Measurements from ENCODE around the gene MPRIP. TPM values are rescaled to one million over a fixed set of nuclear protein-coding genes. Genes with fewer than 3 reads are reported as not detected.

MPRIP gene
- total and polyA plus RNA-seq, 2 of the 13 experiments (the other 11 are each of a cell fraction or from before 2014, with no cell fraction given): 50.2 to 52.4 TPM

GRCh38 chr17:17032131-17032692, 10.0 kb upstream of the MPRIP start (continued):
- TF ChIP-seq ZNF574 (CRISPR knock-in tag; IDR thresholded peaks at IDR 0.05): no peak
- no peak for TF ChIP-seq SMAD3 (CRISPR knock-in tag; IDR thresholded peaks at IDR 0.05)
- peak; percentile 44; the same call in 1 of the 2 replicates for TF ChIP-seq ZNF800 (CRISPR knock-in tag; IDR thresholded peaks at IDR 0.05)
- no peak for TF ChIP-seq ATF7 (IDR thresholded peaks at IDR 0.05)
- 0 out of 2 replicates have a peak, but pooled peaks have one; percentile 24 for TF ChIP-seq ATF7 (CRISPR knock-in tag; IDR thresholded peaks at IDR 0.05)
- peak; percentile 95 for TF ChIP-seq ETV5 (CRISPR knock-in tag; IDR thresholded peaks at IDR 0.05; ENCODE audit: borderline replicate concordance)
- no peak for TF ChIP-seq ZFP41 (CRISPR knock-in tag; IDR thresholded peaks at IDR 0.05; ENCODE audit: borderline replicate concordance)
- TF ChIP-seq POLR2G (IDR thresholded peaks at IDR 0.05; ENCODE audit: low read depth, low read length): peak; percentile 80
- peak; percentile 61; the same call in 1 of the 2 replicates for TF ChIP-seq KDM2A (CRISPR knock-in tag; IDR thresholded peaks at IDR 0.05; ENCODE audit: borderline replicate concordance, low read depth)
- no peak for TF ChIP-seq ZNF142 (CRISPR knock-in tag; IDR thresholded peaks at IDR 0.05)
- TF ChIP-seq HDAC2 (CRISPR knock-in tag; IDR thresholded peaks at IDR 0.05): peak; percentile 37; the same call in 1 of the 2 replicates
- peak; percentile 48; the same call in 1 of the 2 replicates for TF ChIP-seq ZNF770 (CRISPR knock-in tag; IDR thresholded peaks at IDR 0.05)
- TF ChIP-seq ZNF772 (CRISPR knock-in tag; IDR thresholded peaks at IDR 0.05): 0 out of 2 replicates have a peak, but pooled peaks have one; percentile 48
- peak; percentile 83; the same call in 1 of the 2 replicates for TF ChIP-seq NRL (CRISPR knock-in tag; IDR thresholded peaks at IDR 0.05; ENCODE audit: borderline replicate concordance)
- TF ChIP-seq ZNF263 (CRISPR knock-in tag; IDR thresholded peaks at IDR 0.05): 0 out of 2 replicates have a peak, but pooled peaks have one; percentile 14
- TF ChIP-seq MED1 (CRISPR knock-in tag; IDR thresholded peaks at IDR 0.05): peak; percentile 49; the same call in 1 of the 2 replicates
- TF ChIP-seq ZNF34 (CRISPR knock-in tag; IDR thresholded peaks at IDR 0.05; ENCODE audit: borderline replicate concordance): 0 out of 2 replicates have a peak, but pooled peaks have one; percentile 46
